PC-3 (cell line): ENCODE data around the gene RBFOX2. TPM values are rescaled to one million over a fixed set of nuclear protein-coding genes. Genes with fewer than 3 reads are reported as not detected.

Experiments used
- ATAC-seq: fragments of 200-7000 bp; cut with Tn5 transposase; 2 replicates; pipeline ENCODE4 v1.9.1; 2020; ENCODE audit warnings: mild to moderate bottlenecking, moderate library complexity
- BruUV-seq: library from RNA; stranded (reverse); fragments of 400-500 nt; replicated peaks from 2 replicates; lab custom pipeline; 2021; lab: Mats Ljungman, UMichigan
- CTCF ChIA-PET: fragments of 300-600 bp; sonication (Branson Sonifier 250); formaldehyde crosslinking; loops from one replicate; lab custom pipeline; 2022; ENCODE audit warnings: antibody characterized with exemption; lab: Charles Lee
- POLR2A ChIA-PET: fragments of 300-600 bp; sonication (Branson Sonifier 250); formaldehyde crosslinking; loops from one replicate; lab custom pipeline; 2022; ENCODE audit warnings: antibody characterized with exemption; ENCODE audit not compliant: unreplicated experiment; lab: Charles Lee
- DNase-seq: peaks from one replicate; pipeline ENCODE4 v3.0.0-alpha.2; 2015
- H2AFZ ChIP-seq: fragments of 300-600 bp; sonication (generic); 2 replicates; pipeline ENCODE4 v1.6.0; 2016; ENCODE audit warnings: antibody characterized with exemption, low read length
- H3F3A ChIP-seq: fragments of 300-600 bp; sonication (generic); one replicate; pipeline ENCODE4 v1.6.0; 2017; ENCODE audit warnings: antibody characterized with exemption, low read length, control low read depth, mild to moderate bottlenecking; ENCODE audit not compliant: unreplicated experiment
- H3K27ac ChIP-seq: fragments of 300-600 bp; sonication (generic); 2 replicates; pipeline ENCODE4 v1.5.1; 2016; ENCODE audit warnings: mild to moderate bottlenecking, low read length
- H3K27me3 ChIP-seq: fragments of 300-600 bp; sonication (generic); 2 replicates; pipeline ENCODE4 v1.6.1; 2016; ENCODE audit warnings: low read length, mixed read lengths
- H3K36me3 ChIP-seq: fragments of 300-600 bp; sonication (generic); 2 replicates; pipeline ENCODE4 v1.6.1; 2016; ENCODE audit warnings: low read depth, mixed run types, low read length, mixed read lengths
- H3K4me1 ChIP-seq: fragments of 300-600 bp; sonication (generic); 2 replicates; pipeline ENCODE4 v1.5.1; 2016; ENCODE audit warnings: low read length; ENCODE audit not compliant: insufficient read depth
- H3K4me2 ChIP-seq: fragments of 300-600 bp; sonication (generic); 2 replicates; pipeline ENCODE4 v1.6.0; 2016; ENCODE audit warnings: low read length
- H3K4me3 ChIP-seq: fragments of 300-600 bp; sonication (generic); 2 replicates; pipeline ENCODE4 v1.5.1; 2016; ENCODE audit warnings: mild to moderate bottlenecking, low read length, mixed read lengths
- H3K79me2 ChIP-seq: fragments of 300-600 bp; sonication (generic); 2 replicates; pipeline ENCODE4 v1.6.1; 2017; ENCODE audit warnings: low read length, mixed read lengths
- H3K9ac ChIP-seq: fragments of 300-600 bp; sonication (generic); 2 replicates; pipeline ENCODE4 v1.6.0; 2016; ENCODE audit warnings: mild to moderate bottlenecking, low read length
- H3K9me2 ChIP-seq: fragments of 300-600 bp; sonication (generic); replicated peaks from 2 replicates; pipeline ENCODE4 v1.6.1; 2016; ENCODE audit warnings: mixed run types, low read length, mixed read lengths
- H3K9me3 ChIP-seq: fragments of 300-600 bp; sonication (generic); 2 replicates; pipeline ENCODE4 v1.6.1; 2016; ENCODE audit warnings: low read length, mixed read lengths
- H4K20me1 ChIP-seq: fragments of 300-600 bp; sonication (generic); 2 replicates; pipeline ENCODE4 v1.6.1; 2016; ENCODE audit warnings: low read length, mixed read lengths
- CTCF ChIP-seq: fragments of 300-600 bp; sonication (generic); conservative IDR thresholded peaks from 2 replicates; pipeline ENCODE4 v1.5.1; 2017; ENCODE audit warnings: antibody characterized with exemption, low read depth, mild to moderate bottlenecking, low read length
- EZH2 ChIP-seq: fragments of 300-600 bp; sonication (generic); IDR thresholded peaks from one replicate; pipeline ENCODE4 v1.6.1; 2017; ENCODE audit warnings: antibody characterized with exemption, mild to moderate bottlenecking, low read length; ENCODE audit not compliant: unreplicated experiment
- EZH2phosphoT487 ChIP-seq: fragments of 300-600 bp; sonication (generic); IDR thresholded peaks from 2 replicates; pipeline ENCODE4 v1.6.1; 2018; ENCODE audit warnings: mild to moderate bottlenecking, antibody characterized with exemption, low read length, borderline replicate concordance
- intact Hi-C: fragments of 100-400 bp; cut with micrococcal nuclease; formaldehyde crosslinking; loops from 2 replicates; pipeline ENCODE4 v1.9.0; 2023
- total RNA-seq: library from RNA; depleted of rRNA; stranded (reverse); fragments of >200 nt; gene quantifications from 2 replicates; pipeline ENCODE4 v1.2.3, GENCODE V29; 2014

Gene RBFOX2
- total RNA-seq, 1 experiment from 2014 or later: 75.1 TPM

- H4K20me1 ChIP-seq: no peaks in the 10 kb centered on the region
- no TSS peak for BruUV-seq
- no peak overlapping the region for H3K4me2 ChIP-seq
- H3K9ac ChIP-seq: no peak overlapping the region
- 0 out of 2 replicates have a peak, but pooled peaks have one; percentile 9 for TF ChIP-seq CTCF
- TF ChIP-seq EZH2phosphoT487: no peak
- no peak overlapping the region for H3K27ac ChIP-seq
- DNase-seq (peak; percentile 15), ATAC-seq (no peak)
- intact Hi-C loops: no loop called here
- ChIA-PET CTCF (no interaction called here), POLR2A (interaction anchor here (0.6 kb wide), 1 partner anchor 186 kb away, joined by 3 read pairs; no protein-coding TSS in a partner anchor)
- H3K4me3 ChIP-seq: no peak overlapping the region
- H3K79me2 ChIP-seq: no peaks in the 10 kb centered on the region
- H3K36me3 ChIP-seq: no peaks in the 10 kb centered on the region
- no peak overlapping the region for H2AFZ ChIP-seq
- H3F3A ChIP-seq: no peaks in the 10 kb centered on the region
- H3K4me1 ChIP-seq: no peaks in the 10 kb centered on the region
- H3K9me2 ChIP-seq: no peaks in the 10 kb centered on the region
- no peaks in the 10 kb centered on the region for H3K9me3 ChIP-seq
- no peaks in the 10 kb centered on the region for H3K27me3 ChIP-seq
Measured at GRCh38 chr22:35728639-35729308, 299.9 kb downstream of the RBFOX2 start.

- Histone ChIP-seq H3K79me2 (no peaks in the 10 kb centered on the region), H3K36me3 (no peaks in the 10 kb centered on the region), H3K4me3 (no peak overlapping the region), H3K4me1 (no peaks in the 10 kb centered on the region), H3K9me2 (no peaks in the 10 kb centered on the region), H3K27me3 (no peaks in the 10 kb centered on the region), H3K9ac (no peak overlapping the region), H3K4me2 (no peak overlapping the region), H2AFZ (no peak overlapping the region), H4K20me1 (no peaks in the 10 kb centered on the region), H3K9me3 (no peaks in the 10 kb centered on the region), H3K27ac (no peak overlapping the region), H3F3A (no peaks in the 10 kb centered on the region)
- BruUV-seq: no TSS peak
- POLR2A ChIA-PET: no interaction called here
- intact Hi-C loops: no loop called here
- TF ChIP-seq EZH2: no peak
- no peak for TF ChIP-seq CTCF
- DNase-seq: no peak
- no peak for ATAC-seq
- CTCF ChIA-PET: no interaction called here
Measured at GRCh38 chr22:35727436-35727835, 301.2 kb downstream of the RBFOX2 start.

- intact Hi-C loops: no loop called here
- Histone ChIP-seq H3K4me3 (no peak overlapping the region), H3K9me2 (no peaks in the 10 kb centered on the region), H3K27ac (no peak overlapping the region), H3K79me2 (no peaks in the 10 kb centered on the region), H3K4me1 (no peaks in the 10 kb centered on the region), H3K9me3 (no peaks in the 10 kb centered on the region), H3K36me3 (no peaks in the 10 kb centered on the region), H3F3A (no peaks in the 10 kb centered on the region), H4K20me1 (no peaks in the 10 kb centered on the region), H3K27me3 (no peaks in the 10 kb centered on the region), H3K4me2 (no peak overlapping the region), H3K9ac (no peak overlapping the region), H2AFZ (no peak overlapping the region)
- ChIA-PET POLR2A (no interaction called here), CTCF (no interaction called here)
- DNase-seq (no peak), ATAC-seq (no peak)
- TF ChIP-seq CTCF (no peak), EZH2 (no peak), EZH2phosphoT487 (no peak)
- BruUV-seq: no TSS peak
Measured at GRCh38 chr22:35726933-35727332, 301.7 kb downstream of the RBFOX2 start.
